ENCODE data around the gene HSD17B1. TPM values are rescaled to one million over a fixed set of nuclear protein-coding genes. Genes with fewer than 3 reads are reported as not detected.
A peak's percentile ranks its signal among the peaks of the same experiment; 100 is the strongest.

HSD17B1 gene
- total and polyA plus RNA-seq, 8 donors: 0.32 to 3.5 (median 0.91) TPM

- peaks cover 0 to 20% (median 8%) of the 10 kb centered on the region in 3 donors for H3K4me1 ChIP-seq
- ATAC-seq: no peak
- H3K27me3 ChIP-seq: no peaks in the 10 kb centered on the region
- no peak for DNase-seq
- no peaks in the 10 kb centered on the region for H3K36me3 ChIP-seq
- WGBS, 2 donors: 78 to 85% methylated on average over 6 of the region's 6 CpGs
- H3K27ac ChIP-seq: no peak overlapping the region
- no peaks in the 10 kb centered on the region for H3K9me3 ChIP-seq
- no peak for FAIRE-seq
- TF ChIP-seq CTCF (IDR thresholded peaks at IDR 0.05): no peak
- intact Hi-C loops (cut with DNase I): no loop called here
- no peak overlapping the region for H3K4me3 ChIP-seq
Observed at GRCh38 chr17:42559075-42559474, 6.4 kb downstream of the HSD17B1 start.

- DNase-seq (no peak), FAIRE-seq (no peak), ATAC-seq (no peak)
- 81 to 88% methylated on average over 3 of the region's 3 CpGs for WGBS, 2 donors
- H3K4me3 ChIP-seq: no peak overlapping the region
- no peak for TF ChIP-seq CTCF (IDR thresholded peaks at IDR 0.05)
- peaks cover 0 to 9% (median 2%) of the 10 kb centered on the region in 3 donors for H3K36me3 ChIP-seq
- intact Hi-C loops (cut with DNase I): no loop called here
- peaks cover 0 to 19% (median 8%) of the 10 kb centered on the region in 3 donors for H3K4me1 ChIP-seq
- H3K9me3 ChIP-seq: no peaks in the 10 kb centered on the region
- H3K27me3 ChIP-seq: no peaks in the 10 kb centered on the region
- no peak overlapping the region for H3K27ac ChIP-seq
Observed at GRCh38 chr17:42560246-42560645, 7.5 kb downstream of the HSD17B1 start.

- 0 to 1% methylated on average over 26 of the region's 26 CpGs for WGBS, 2 donors
- DNase-seq (peak; percentile 94 to 97 (median 95)), FAIRE-seq (no peak), ATAC-seq (peak; percentile 77 to 87 (median 83))
- TF ChIP-seq CTCF (IDR thresholded peaks at IDR 0.05): no peak
- Histone ChIP-seq H3K36me3 (peaks cover 0 to 19% (median 10%) of the 10 kb centered on the region in 3 donors), H3K27me3 (no peaks in the 10 kb centered on the region), H3K4me3 (peak within 1 kb of the TSS; percentile 76 to 93 (median 86)), H3K4me1 (peaks cover 0 to 23% (median 8%) of the 10 kb centered on the region in 3 donors), H3K9me3 (no peaks in the 10 kb centered on the region), H3K27ac (peak within 1 kb of the TSS; percentile 69 to 81 (median 76))
- intact Hi-C loops (cut with DNase I): no loop called here
Observed at GRCh38 chr17:42561897-42562387, 9.2 kb downstream of the HSD17B1 start, which contains the start of gene COASY. TSS of gene COASY (plus strand) at chr17:42562148. CDS start at chr17:42562623, 475 bp downstream.

- TF ChIP-seq CTCF (IDR thresholded peaks at IDR 0.05): no peak
- intact Hi-C loops (cut with DNase I): no loop called here
- ATAC-seq (peak; percentile 2 to 6 (median 4)), DNase-seq (peak in 3 of 6 donors; percentile 60 to 81 (median 67)), FAIRE-seq (no peak)
- 4 to 6% methylated on average over 48 of the region's 48 CpGs for WGBS, 2 donors
- Histone ChIP-seq H3K27ac (peak overlapping the region; percentile 69 to 81 (median 76)), H3K4me1 (peaks cover 0 to 23% (median 8%) of the 10 kb centered on the region in 3 donors), H3K9me3 (no peaks in the 10 kb centered on the region), H3K4me3 (peak overlapping the region; percentile 76 to 93 (median 86)), H3K36me3 (peaks cover 0 to 19% (median 10%) of the 10 kb centered on the region in 3 donors), H3K27me3 (no peaks in the 10 kb centered on the region)
Observed at GRCh38 chr17:42562388-42563142, 9.8 kb downstream of the HSD17B1 start.

GRCh38 chr17:42563143-42563509 is 10.4 kb downstream of the HSD17B1 start:
- FAIRE-seq: no peak
- intact Hi-C loops (cut with DNase I): no loop called here
- Histone ChIP-seq H3K36me3 (peaks cover 0 to 19% (median 10%) of the 10 kb centered on the region in 3 donors), H3K27ac (peak overlapping the region; percentile 69 to 81 (median 76)), H3K4me3 (peak overlapping the region; percentile 76 to 93 (median 86)), H3K9me3 (no peaks in the 10 kb centered on the region), H3K4me1 (peaks cover 0 to 23% (median 8%) of the 10 kb centered on the region in 3 donors), H3K27me3 (no peaks in the 10 kb centered on the region)
- TF ChIP-seq CTCF (IDR thresholded peaks at IDR 0.05): no peak
- ATAC-seq: no peak
- 26 to 27% methylated on average over 14 of the region's 14 CpGs for WGBS, 2 donors
- DNase-seq: no peak

Measured in pancreas (tissue), 10 donors.